K562 (cell line): ENCODE measurements around the gene STAB2. TPM values are rescaled to one million over a fixed set of nuclear protein-coding genes. Genes with fewer than 3 reads are reported as not detected.
A peak's percentile ranks its signal among the peaks of the same experiment; 100 is the strongest.

Source experiments
- BDP1 ChIP-seq: IDR thresholded peaks from 3 replicates; pipeline ENCODE4 v1.6.1; 2011; ENCODE audit not compliant: insufficient read length, insufficient read depth
- FOXA1 ChIP-seq: fragments of 450-650 bp; IDR thresholded peaks from 2 replicates; pipeline ENCODE4 v1.6.1; 2016; ENCODE audit warnings: mild to moderate bottlenecking, borderline replicate concordance
- KAT8 ChIP-seq: fragments of 450-650 bp; IDR thresholded peaks from 2 replicates; pipeline ENCODE4 v1.6.1; 2016; ENCODE audit warnings: low read depth, mild to moderate bottlenecking
- KHSRP ChIP-seq: fragments of 450-650 bp; IDR thresholded peaks from 2 replicates; pipeline ENCODE4 v1.6.1; 2017
- KLF6 ChIP-seq: fragments of 250-450 bp; sonication (Bioruptor Pico); IDR thresholded peaks from 2 replicates; pipeline ENCODE4 v1.4.0; 2020; ENCODE audit warnings: mild to moderate bottlenecking, moderate library complexity, borderline replicate concordance
- PRMT5 ChIP-seq: sonication (generic); formaldehyde crosslinking; IDR thresholded peaks from 2 replicates; pipeline ENCODE4 v1.5.0; 2020; ENCODE audit warnings: missing genetic modification reagents
- RBM25 ChIP-seq: fragments of 200-400 bp; formaldehyde crosslinking; IDR thresholded peaks from 2 replicates; pipeline ENCODE4 v1.6.1; 2018; ENCODE audit warnings: low read length, low read depth, moderate library complexity; ENCODE audit not compliant: severe bottlenecking
- RFX1 ChIP-seq: fragments of 450-650 bp; IDR thresholded peaks from 2 replicates; pipeline ENCODE4 v1.6.1; 2016; ENCODE audit warnings: mild to moderate bottlenecking, moderate library complexity
- SIRT6 ChIP-seq: IDR thresholded peaks from one replicate; pipeline ENCODE4 v1.6.1; 2012; ENCODE audit warnings: low read depth, mild to moderate bottlenecking, control low read depth, inconsistent platforms, low read length, moderate library complexity
- SRSF7 ChIP-seq: fragments of 200-400 bp; formaldehyde crosslinking; optimal IDR thresholded peaks from 2 replicates; pipeline ENCODE3; 2017; ENCODE audit warnings: mild to moderate bottlenecking, low read depth, low read length
- STAT5A ChIP-seq: IDR thresholded peaks from 2 replicates; pipeline ENCODE4 v1.6.1; 2012; ENCODE audit warnings: low read length, inconsistent platforms, borderline replicate concordance
- XRCC5 ChIP-seq: fragments of 200-400 bp; formaldehyde crosslinking; IDR thresholded peaks from 2 replicates; pipeline ENCODE4 v1.6.1; 2017; ENCODE audit warnings: low read depth, mild to moderate bottlenecking, low read length
- YY1 ChIP-seq, 3 experiments: IDR thresholded peaks; 2 replicates each; pipeline ENCODE4 v1.6.1; 2011; ENCODE audit warnings: low read length in 2 of 3, mild to moderate bottlenecking in 2 of 3, moderate library complexity in 2 of 3, borderline replicate concordance in 1 of 3, control low read depth in 1 of 3, low read depth in 1 of 3; ENCODE audit not compliant: insufficient read depth in 3 of 3, insufficient replicate concordance in 2 of 3, control insufficient read depth in 1 of 3, insufficient read length in 1 of 3; ENCODE audit errors: extremely low read depth in 1 of 3
- ZNF23 ChIP-seq: fragments of 250-450 bp; sonication (Bioruptor Pico); IDR thresholded peaks from 2 replicates; pipeline ENCODE4 v1.4.0; 2020; ENCODE audit warnings: mild to moderate bottlenecking
- polyA plus RNA-seq, 8 experiments: library from polyadenylated mRNA; depleted of rRNA in 4 of 8; stranded (reverse) in 5 of 8; unstranded in 3 of 8; fragments of >200 nt; fragmentation: Nextera tagmentation in 2 of 8; fragmentation: Illumina TruSeq in 1 of 8; extraction: Ambion mirVana in 2 of 8; extraction: Trizol in 1 of 8; gene quantifications; 2 replicates each; pipeline versions ENCODE4 v1.2.1 to v1.2.3, GENCODE V29; 2011 to 2014; ENCODE audit warnings: inconsistent platforms in 1 of 8, missing spikeins in 1 of 8
- total RNA-seq, 7 experiments: library from RNA; depleted of rRNA in 6 of 7; stranded (reverse); fragments of >200 nt in 6 of 7; fragmentation: Illumina TruSeq in 2 of 7; extraction: Trizol in 2 of 7; gene quantifications; 2 replicates each; pipeline versions ENCODE4 v1.2.1 to v1.2.3, GENCODE V29; 2011 to 2021; ENCODE audit warnings: low replicate concordance in 1 of 7
- TF ChIP-seq, protein P1 (sequence below), 2 experiments: fragments of 450-650 bp in 1 of 2; sonication (generic) in 1 of 2; formaldehyde crosslinking in 1 of 2; IDR thresholded peaks; 2 replicates each; pipeline versions ENCODE4 v1.7.1 to v1.9.0; 2016 to 2022; ENCODE audit warnings: inconsistent platforms in 1 of 2, mild to moderate bottlenecking in 1 of 2, missing genetic modification reagents in 1 of 2
- TF ChIP-seq, protein P2 (sequence below): fragments of 450-650 bp; IDR thresholded peaks from 2 replicates; pipeline ENCODE4 v1.6.1; 2016; ENCODE audit warnings: borderline replicate concordance
- TF ChIP-seq, protein P3 (sequence below): conservative IDR thresholded peaks from 2 replicates; pipeline ENCODE4 v1.6.1; 2011; ENCODE audit warnings: low read depth, mild to moderate bottlenecking, low read length; ENCODE audit not compliant: control insufficient read depth

STAB2 gene
- total and polyA plus RNA-seq, 9 of the 15 experiments (the other 6 are each of a cell fraction or from before 2014, with no cell fraction given), result 0.10 TPM; not detected in 8

DNA sequence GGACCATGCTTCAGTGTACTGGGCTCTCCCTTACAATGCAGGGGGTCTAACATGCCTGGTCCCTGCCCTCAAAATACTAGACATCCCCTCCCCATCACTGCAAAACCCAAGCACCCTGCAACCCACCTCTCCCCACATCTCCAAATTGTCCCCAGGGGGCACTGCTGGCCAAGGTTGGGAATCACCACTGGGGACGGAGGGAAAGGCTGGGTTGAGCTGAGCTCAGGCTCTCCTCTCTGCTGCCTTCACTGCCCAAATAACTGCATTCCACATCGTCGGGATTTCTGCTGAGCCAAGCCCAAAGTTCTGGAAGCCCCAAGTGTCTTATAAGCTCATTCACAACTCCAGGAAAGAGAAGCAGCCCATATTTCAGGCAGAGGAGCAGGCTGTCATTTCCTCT lies 184.4 kb downstream of the STAB2 start (continued):
- TF ChIP-seq, protein P1, sequence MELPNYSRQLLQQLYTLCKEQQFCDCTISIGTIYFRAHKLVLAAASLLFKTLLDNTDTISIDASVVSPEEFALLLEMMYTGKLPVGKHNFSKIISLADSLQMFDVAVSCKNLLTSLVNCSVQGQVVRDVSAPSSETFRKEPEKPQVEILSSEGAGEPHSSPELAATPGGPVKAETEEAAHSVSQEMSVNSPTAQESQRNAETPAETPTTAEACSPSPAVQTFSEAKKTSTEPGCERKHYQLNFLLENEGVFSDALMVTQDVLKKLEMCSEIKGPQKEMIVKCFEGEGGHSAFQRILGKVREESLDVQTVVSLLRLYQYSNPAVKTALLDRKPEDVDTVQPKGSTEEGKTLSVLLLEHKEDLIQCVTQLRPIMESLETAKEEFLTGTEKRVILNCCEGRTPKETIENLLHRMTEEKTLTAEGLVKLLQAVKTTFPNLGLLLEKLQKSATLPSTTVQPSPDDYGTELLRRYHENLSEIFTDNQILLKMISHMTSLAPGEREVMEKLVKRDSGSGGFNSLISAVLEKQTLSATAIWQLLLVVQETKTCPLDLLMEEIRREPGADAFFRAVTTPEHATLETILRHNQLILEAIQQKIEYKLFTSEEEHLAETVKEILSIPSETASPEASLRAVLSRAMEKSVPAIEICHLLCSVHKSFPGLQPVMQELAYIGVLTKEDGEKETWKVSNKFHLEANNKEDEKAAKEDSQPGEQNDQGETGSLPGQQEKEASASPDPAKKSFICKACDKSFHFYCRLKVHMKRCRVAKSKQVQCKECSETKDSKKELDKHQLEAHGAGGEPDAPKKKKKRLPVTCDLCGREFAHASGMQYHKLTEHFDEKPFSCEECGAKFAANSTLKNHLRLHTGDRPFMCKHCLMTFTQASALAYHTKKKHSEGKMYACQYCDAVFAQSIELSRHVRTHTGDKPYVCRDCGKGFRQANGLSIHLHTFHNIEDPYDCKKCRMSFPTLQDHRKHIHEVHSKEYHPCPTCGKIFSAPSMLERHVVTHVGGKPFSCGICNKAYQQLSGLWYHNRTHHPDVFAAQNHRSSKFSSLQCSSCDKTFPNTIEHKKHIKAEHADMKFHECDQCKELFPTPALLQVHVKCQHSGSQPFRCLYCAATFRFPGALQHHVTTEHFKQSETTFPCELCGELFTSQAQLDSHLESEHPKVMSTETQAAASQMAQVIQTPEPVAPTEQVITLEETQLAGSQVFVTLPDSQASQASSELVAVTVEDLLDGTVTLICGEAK (IDR thresholded peaks at IDR 0.05), result no peak
- TF ChIP-seq, protein P1 (CRISPR knock-in tag; IDR thresholded peaks at IDR 0.05), result no peak
- no peak for TF ChIP-seq YY1 (IDR thresholded peaks at IDR 0.05; ENCODE audit: borderline replicate concordance in 1 of 3, control insufficient read depth in 1 of 3, extremely low read depth in 1 of 3, insufficient read depth in 3 of 3, insufficient read length in 1 of 3, insufficient replicate concordance in 2 of 3, low read depth in 1 of 3, low read length in 2 of 3)
- TF ChIP-seq KAT8, result no peak
- TF ChIP-seq PRMT5 (CRISPR knock-in tag), result no peak
- TF ChIP-seq ZNF23 (CRISPR knock-in tag), result no peak
- TF ChIP-seq BDP1, result no peak
- no peak for TF ChIP-seq KLF6 (CRISPR knock-in tag)
- TF ChIP-seq KHSRP, result no peak
- no peak for TF ChIP-seq SRSF7
- TF ChIP-seq, protein P2, sequence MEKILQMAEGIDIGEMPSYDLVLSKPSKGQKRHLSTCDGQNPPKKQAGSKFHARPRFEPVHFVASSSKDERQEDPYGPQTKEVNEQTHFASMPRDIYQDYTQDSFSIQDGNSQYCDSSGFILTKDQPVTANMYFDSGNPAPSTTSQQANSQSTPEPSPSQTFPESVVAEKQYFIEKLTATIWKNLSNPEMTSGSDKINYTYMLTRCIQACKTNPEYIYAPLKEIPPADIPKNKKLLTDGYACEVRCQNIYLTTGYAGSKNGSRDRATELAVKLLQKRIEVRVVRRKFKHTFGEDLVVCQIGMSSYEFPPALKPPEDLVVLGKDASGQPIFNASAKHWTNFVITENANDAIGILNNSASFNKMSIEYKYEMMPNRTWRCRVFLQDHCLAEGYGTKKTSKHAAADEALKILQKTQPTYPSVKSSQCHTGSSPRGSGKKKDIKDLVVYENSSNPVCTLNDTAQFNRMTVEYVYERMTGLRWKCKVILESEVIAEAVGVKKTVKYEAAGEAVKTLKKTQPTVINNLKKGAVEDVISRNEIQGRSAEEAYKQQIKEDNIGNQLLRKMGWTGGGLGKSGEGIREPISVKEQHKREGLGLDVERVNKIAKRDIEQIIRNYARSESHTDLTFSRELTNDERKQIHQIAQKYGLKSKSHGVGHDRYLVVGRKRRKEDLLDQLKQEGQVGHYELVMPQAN, result no peak
- TF ChIP-seq, protein P3, sequence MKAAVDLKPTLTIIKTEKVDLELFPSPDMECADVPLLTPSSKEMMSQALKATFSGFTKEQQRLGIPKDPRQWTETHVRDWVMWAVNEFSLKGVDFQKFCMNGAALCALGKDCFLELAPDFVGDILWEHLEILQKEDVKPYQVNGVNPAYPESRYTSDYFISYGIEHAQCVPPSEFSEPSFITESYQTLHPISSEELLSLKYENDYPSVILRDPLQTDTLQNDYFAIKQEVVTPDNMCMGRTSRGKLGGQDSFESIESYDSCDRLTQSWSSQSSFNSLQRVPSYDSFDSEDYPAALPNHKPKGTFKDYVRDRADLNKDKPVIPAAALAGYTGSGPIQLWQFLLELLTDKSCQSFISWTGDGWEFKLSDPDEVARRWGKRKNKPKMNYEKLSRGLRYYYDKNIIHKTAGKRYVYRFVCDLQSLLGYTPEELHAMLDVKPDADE, result no peak
- no peak for TF ChIP-seq XRCC5
- 0 out of 2 replicates have a peak, but pooled peaks have one; percentile 8 for TF ChIP-seq STAT5A
- TF ChIP-seq RFX1, result no peak
- TF ChIP-seq FOXA1, result no peak
- TF ChIP-seq SIRT6, result no peak
- no peak for TF ChIP-seq RBM25
